ENCODE data around the gene PIP5K1C.

- no peak for TF ChIP-seq CTCF (IDR thresholded peaks at IDR 0.05)
- no peak for TF ChIP-seq HDAC2 (IDR thresholded peaks at IDR 0.05)
- TF ChIP-seq KDM5A (IDR thresholded peaks at IDR 0.05) = no peak
- TF ChIP-seq POLR2A (IDR thresholded peaks at IDR 0.05; ENCODE audit: low read length) = no peak
- no peak for TF ChIP-seq MAX (IDR thresholded peaks at IDR 0.05)
- TF ChIP-seq CBX8 (IDR thresholded peaks at IDR 0.05) = no peak
- no peak for TF ChIP-seq SMC3 (IDR thresholded peaks at IDR 0.05)
- no peak for TF ChIP-seq NPAS2 (CRISPR knock-in tag; IDR thresholded peaks at IDR 0.05; ENCODE audit: borderline replicate concordance)
- no peak for TF ChIP-seq JUN (IDR thresholded peaks at IDR 0.05)
- TF ChIP-seq REST (IDR thresholded peaks at IDR 0.05) = no peak
- no peak for TF ChIP-seq KDM1A (IDR thresholded peaks at IDR 0.05; ENCODE audit: low read depth)
- TF ChIP-seq, protein P1, sequence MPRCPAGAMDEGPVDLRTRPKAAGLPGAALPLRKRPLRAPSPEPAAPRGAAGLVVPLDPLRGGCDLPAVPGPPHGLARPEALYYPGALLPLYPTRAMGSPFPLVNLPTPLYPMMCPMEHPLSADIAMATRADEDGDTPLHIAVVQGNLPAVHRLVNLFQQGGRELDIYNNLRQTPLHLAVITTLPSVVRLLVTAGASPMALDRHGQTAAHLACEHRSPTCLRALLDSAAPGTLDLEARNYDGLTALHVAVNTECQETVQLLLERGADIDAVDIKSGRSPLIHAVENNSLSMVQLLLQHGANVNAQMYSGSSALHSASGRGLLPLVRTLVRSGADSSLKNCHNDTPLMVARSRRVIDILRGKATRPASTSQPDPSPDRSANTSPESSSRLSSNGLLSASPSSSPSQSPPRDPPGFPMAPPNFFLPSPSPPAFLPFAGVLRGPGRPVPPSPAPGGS (IDR thresholded peaks at IDR 0.05) = no peak
- TF ChIP-seq CEBPB (IDR thresholded peaks at IDR 0.05) = no peak
- no peak for TF ChIP-seq CHD2 (IDR thresholded peaks at IDR 0.05; ENCODE audit: low read length, partially characterized antibody)
These were observed 23.6 kb upstream of the PIP5K1C start for GRCh38 chr19:3723883-3724282.

Measured in A549 (cell line).